Left kidney (tissue), 2 donors: ENCODE data around the gene RPS19. TPM values are rescaled to one million over a fixed set of nuclear protein-coding genes. Genes with fewer than 3 reads are reported as not detected.
"Not testable (repeated sequence)": the region's sequence is repeated elsewhere in the genome, so short reads cannot be mapped to it uniquely, and the experiment has no call there.

Source experiments
- DNase-seq: peaks from one replicate; pipeline ENCODE4 v3.0.0-alpha.2; 2013
- polyA plus RNA-seq: library from polyadenylated mRNA; unstranded; fragments of 120-200 nt; gene quantifications from one replicate; pipeline ENCODE4 v1.2.1, GENCODE V29; 2013; ENCODE audit not compliant: insufficient read length

Gene RPS19
- polyA plus RNA-seq, 1 donor: 1,139 TPM

DNA sequence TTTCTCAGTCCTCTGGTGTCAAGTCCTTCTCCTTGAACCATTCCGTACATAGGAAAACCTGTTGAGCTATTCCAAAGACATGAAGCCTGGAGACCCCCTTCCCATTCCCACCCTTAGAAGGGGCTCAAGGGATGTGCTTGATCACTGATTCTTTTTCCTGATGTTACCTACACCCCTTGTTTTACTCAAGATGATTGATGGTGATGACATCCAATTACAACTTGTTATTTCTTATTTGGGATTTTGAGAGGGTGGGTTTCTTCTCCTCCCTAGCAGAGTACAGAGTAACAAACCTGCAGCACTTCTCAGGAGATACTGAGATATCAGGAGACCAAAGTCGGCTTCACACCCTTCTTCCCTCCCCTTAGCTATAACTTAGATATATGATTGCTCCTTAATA, 6.7 kb upstream of the RPS19 start:
- no peak for DNase-seq

DNA sequence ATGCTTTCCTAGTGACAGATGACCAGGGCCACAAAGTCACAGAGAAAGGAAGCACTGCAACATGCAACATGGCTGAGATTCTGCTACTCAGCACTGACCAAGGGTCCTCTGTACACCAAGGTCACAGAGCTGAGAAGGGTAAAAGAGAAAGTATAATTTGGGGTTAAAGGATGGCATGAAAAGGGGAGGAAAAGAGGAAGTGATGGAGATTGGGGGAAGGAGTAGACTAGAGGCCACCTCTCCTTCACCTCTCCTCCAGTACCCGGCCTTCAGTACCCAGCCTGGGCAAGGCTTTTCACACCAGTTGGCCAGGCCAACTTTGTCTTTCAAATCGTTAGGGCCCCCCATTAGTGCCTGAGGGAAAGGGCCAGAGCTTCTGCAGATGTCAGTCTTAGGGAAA, 6.3 kb upstream of the RPS19 start:
- no peak for DNase-seq

DNA sequence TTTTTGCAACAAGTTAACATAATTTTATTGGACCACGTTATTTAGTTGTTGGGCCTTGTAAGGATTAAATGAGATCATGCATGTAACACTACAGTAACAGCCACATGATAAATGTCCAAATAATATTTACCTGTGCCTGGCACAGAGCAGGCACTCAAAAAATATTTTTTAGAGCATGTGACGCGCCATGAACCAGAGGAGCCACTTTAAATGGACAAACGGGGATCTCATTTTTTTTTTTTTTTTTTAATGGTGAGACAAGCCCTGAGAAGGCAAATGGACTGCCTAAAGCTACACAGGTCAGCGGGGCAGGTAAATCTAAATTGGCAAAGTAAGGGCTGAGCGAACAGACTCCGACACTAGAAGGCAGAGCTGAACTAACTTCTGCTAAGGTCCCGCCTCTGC, 840 bp upstream of the RPS19 start:
- DNase-seq: no peak

DNA sequence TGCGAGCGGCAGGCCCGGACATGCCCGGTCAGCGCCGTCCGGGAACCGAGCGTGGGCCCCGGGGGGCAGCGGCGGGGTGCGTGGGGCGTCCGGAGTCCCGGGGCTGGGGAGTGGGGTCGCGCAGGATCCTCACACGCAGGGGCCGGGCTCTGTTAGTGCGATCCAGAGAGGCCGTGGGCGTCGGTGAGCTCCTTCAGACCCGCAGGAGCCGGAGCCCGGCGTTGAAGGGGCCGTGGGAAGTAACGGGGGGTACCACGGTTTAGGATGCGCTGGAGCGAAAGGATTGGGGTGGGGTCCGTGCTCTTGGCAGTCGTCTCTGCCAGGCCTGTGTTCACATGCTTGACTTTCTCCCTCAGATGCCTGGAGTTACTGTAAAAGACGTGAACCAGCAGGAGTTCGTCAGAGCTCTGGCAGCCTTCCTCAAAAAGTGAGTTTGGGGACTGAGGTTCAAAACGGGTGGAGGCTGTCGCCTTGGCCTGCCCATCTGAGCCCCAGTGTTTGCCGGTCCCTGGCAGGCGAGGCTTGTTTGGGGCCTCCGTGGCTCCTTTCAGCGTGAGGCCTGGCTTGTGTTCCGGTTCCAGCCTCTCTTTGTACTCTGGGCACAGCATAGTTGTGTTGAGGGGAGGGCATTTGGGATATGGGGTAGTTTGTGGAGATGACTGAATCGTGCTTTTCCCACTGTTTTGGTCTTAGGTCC, 512 bp downstream of the RPS19 start:
- DNase-seq: no peak

DNA sequence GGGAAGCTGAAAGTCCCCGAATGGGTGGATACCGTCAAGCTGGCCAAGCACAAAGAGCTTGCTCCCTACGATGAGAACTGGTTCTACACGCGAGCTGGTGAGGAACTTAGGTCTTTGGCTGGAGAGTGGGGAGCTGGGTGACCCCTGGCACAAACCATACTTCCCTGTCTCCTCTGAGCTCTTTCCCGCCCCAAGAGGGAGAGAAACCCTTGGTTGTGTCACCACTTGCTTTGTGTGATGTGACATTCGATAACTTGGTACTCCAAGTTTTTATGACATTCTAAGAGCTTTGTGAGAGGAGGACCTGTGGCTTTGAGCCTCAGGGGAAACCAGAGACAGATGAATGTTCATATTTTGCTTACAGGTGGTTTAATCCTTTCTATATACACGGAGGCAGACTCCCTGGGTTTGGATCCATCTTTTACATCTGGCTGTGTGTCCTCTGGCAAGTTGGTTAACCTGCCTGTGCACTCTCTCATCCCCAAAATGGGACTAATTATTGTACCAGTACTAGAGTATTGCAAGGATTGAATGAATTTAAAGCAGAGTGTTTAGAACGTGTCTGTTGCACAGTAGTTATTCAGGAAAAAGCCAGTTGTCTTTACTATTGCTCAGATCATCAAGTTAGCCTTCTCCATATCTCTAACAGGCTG, 1.2 kb downstream of the RPS19 start:
- no peak for DNase-seq

DNA sequence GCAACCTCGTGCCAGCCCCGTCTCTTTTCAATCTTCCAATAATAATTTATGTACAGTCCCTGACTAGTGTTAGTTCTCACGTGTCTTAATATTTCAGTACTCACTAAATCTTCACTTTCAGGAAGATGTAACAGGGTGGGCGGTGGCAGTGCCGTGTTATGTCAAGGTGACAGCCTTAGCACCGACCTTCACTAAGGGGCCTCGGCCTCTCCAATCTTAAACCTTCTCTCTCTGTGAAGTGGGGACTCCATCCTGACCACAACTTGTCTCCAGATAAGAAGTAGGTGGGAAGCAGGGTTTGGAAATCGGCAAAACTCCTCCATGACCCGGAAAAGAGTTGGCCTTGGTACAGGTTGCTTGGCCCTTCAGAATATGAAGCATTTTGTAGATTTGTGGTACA, 1.8 kb downstream of the RPS19 start:
- no peak for DNase-seq

DNA sequence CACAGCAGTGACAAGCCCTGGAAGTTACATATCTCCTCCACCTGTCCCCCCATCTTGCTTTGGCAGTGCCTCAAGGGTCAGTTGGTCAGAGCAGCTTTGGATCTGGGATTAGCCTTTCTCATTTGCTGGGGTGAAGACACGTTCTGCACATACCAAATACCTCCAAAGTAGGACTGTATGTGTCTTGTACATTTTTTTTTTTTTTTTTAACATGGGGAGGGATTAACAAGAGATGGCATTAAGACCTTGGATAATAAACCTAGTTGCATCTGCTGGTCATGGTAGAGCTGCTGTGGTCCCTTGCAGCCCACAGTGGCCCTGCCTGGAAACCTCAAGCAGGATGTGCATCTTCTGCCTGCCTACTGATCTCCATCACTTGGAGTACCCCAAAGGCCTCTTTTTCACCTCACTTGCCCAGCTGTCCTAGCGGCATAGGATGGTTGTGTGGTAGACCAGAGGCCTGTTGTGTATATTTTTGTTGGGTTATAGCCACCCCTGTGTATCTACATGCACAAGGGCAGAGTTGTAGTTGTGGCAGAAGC, 2.5 kb downstream of the RPS19 start:
- DNase-seq: no peak

DNA sequence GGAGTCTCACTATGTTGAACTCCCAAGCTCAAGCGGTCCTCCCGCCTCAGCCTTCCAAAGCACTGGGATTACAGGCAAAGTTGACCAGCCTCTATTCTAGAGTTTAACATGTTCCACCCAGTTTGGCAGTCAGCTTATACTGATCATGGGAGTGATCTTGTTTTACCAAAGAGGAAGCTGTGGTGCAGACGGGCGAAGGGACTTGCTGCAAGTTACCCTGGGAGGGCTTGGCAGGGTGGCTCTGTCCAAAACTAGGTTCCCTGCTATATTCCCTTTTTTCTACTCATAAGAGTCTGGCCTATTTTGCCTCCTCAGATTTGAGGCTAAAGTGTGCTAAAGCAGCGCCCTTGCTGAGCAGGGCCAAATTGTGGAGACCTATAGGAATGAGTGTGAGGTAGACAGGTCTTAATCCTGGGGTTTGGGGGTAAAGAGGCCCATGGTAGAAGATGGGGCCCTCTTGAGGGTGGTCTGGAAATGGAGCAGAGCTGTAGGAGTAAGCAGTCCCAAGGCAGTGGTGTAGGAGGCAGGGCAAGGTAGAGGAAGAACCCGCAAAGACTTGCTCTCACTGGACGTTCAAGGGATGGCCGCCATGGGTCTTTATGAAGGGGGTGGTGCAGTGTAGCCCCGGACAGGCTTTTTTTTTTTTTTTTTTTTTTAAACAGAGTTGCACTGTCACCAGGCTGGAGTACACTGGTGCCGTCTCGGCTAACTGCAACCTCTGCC, 3.3 kb downstream of the RPS19 start:
- DNase-seq: no peak

DNA sequence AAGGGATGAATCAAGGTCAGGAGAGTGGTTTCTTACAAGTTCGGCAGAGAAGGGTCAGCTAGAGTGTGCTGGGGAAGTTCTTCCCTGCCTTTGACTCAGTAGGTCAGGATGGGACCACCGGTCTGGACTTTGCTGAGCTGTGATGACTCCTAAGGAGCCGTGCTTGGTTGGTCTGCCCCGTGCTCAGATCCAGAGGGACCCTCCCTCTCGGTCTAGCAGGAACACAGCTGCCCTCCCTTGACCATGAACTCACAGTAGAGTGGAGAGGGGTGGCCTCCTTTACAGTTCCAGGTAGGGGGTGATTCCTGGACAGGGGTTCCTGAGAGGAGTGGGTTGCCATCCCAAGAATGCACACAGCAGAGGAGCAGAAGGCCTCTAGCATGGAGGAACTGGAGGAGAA, 4.3 kb downstream of the RPS19 start:
- DNase-seq: no peak

DNA sequence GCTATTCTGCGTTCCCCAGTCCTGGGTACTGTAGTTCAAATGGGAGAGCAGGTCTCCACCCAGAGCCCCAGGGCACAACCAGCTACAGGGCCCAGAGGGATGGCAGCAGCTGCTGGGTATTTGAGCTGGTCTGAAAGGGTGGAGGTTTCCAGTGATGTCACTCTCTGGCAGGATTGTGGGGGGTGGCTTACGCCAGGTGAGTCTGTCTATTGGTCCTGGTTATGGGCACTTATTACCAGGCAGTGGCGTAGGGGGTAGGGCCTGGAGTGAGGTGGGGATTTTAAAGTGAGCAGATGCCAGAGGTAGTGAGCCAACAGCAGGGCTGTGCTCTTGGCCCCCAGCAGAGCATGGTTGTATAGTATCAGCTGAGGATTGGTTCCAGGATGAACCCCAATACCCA, 6.2 kb downstream of the RPS19 start:
- no peak for DNase-seq

DNA sequence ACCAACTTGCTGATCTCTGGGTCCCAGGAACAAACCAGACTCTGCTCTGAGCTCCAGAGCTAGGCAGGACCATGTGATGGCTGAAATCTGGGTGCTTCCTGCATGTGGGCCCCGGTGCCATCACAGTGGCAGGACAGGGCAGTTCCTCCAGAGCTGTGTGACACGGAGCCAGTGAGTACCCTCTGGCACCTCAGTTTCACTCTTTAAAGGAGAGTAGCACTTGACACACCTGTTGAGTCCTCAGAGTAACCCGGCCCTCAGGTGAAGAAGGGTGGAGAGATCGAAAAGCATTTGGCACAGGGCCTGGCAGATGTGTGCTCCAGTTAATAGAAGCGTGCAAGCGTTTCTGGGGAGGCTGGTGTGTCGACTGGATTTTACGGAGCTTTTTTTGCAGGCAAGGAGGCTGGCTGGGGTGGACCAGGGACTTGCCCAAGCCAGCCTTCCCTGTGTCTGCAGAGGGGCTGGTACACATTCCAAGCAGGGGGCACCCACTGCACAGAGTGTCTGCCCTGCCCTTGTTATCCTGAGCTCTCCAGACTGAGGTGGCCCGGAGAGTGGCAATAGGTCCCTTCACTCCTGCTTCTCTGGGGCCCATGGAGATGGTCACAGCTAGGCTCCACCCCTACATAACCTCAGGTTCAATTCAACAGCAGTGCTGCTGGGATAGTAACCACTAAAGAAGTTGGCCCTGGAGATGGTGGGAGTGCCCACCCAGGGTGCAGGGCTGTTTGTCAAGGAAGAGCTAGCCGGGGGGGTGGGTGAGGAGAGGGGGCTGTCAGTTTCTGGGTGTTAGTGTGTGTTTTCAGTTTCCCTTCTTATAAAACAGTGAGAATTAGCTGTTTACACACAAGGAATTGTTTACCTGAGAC, 8.3 kb downstream of the RPS19 start:
- no peak for DNase-seq

DNA sequence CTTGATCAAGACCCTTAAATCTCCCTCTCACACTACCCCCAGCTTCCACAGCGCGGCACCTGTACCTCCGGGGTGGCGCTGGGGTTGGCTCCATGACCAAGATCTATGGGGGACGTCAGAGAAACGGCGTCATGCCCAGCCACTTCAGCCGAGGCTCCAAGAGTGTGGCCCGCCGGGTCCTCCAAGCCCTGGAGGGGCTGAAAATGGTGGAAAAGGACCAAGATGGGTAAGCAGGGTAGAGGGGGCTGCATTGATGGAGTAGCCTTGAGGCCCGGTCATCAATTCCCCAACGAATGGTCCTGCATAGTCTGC, 8.9 kb downstream of the RPS19 start:
- no peak for DNase-seq

DNA sequence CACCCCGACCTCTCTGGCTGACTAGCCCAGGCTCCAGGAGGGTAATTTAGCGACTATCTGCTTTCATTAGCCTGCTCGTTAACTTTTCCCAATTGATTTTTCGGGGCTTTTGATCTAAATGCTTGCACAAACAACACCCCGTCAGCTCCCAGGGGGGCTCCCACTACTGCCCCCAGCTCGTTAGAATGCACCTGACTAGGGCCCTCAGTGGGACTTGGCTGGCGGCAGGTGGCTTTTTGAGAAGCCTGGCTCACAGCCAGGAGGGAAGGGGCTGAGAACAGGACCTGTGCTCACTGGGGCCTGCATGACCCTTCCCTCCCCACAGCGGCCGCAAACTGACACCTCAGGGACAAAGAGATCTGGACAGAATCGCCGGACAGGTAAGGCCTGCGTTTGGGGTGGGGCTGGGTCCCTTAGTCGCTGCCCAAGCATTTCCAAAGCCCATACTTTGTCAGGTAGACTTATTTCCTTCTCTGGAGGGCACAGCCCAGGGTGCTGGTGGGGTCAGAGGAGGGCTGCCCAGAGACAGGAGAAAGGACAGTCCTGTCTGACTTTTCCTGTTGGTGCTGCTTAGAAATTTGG, 9.4 kb downstream of the RPS19 start:
- DNase-seq: no peak

DNA sequence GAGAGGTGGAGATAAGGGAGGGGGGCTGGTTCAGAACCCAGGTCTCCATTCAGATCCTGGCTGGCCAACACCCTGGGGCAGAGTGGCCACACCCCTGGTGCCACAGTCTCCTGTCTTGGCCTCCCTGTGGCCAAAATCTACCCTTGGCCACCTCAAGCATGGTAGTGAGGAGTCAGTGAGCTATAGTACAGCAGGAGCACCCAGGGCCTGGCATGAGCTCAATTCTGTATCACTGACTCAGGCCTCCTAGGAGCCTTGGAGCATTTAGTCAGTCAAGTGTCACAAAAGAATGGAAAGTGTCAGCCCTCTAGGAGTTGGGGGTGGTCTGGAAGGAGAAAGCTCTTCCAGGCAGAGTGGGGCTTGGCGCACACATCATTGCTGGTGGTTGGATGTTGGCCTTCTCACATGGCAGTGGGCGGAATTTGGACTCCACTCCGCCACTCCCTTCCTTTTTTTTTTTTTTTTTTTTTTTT, 10.4 kb downstream of the RPS19 start:
- DNase-seq: no peak

DNA sequence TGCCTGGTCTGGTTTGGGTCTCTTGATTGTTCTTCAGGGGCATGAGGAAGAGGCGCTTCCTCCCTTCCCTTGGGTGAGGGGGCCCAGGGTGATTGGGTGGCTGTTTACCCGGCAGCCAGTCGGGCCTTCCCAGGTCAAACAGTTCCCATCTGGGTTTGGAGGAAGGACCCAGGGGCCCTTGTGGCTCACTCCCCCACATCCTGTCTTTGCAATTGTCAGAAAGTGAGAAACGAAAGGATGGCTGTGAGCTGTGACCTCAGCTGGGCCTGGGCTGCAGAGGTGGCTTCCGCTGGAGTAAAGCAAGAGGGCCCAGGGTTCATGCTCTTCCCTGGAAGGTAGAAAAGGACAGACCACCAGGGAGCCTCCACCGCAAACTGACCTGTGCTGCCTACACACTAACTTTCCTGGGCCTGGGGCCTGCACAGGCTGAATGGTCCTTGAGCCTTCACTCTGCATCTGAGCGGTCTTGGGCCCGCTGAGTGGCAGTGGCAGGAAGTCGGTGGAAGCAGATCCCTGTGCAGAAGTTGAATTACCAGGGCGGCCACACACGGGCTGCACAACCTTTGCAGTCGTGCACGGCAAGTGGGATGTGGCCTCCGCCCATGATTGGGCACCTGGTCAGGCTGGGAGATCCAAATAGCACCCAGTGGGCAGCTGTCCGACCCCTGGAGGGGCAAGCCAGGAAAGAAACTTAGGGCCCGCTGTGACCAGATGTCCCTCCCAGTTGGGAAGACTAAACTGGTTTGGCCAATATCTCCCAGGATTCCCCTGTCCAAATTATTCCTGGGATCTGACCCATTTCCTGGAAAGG, 11.7 kb downstream of the RPS19 start:
- DNase-seq: no peak

DNA sequence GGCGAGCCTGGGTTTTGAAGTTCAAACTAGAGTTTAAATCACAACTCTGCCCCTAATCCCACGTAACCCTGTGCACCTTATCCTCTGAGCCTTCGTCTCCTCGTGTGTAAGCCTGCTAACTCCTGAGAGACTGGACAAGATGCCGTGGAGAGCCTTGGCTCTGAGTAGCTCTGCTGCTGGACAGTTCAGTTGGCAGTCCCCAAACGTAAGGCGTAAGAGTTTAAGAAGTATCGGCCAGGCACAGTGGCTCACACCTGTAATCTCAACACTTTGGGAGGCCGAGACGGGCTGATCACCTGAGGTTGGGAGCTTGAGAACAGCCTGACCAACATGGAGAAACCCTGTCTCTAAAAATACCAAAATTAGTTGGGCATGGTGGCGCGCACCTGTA, 12.3 kb downstream of the RPS19 start:
- DNase-seq: no peak

DNA sequence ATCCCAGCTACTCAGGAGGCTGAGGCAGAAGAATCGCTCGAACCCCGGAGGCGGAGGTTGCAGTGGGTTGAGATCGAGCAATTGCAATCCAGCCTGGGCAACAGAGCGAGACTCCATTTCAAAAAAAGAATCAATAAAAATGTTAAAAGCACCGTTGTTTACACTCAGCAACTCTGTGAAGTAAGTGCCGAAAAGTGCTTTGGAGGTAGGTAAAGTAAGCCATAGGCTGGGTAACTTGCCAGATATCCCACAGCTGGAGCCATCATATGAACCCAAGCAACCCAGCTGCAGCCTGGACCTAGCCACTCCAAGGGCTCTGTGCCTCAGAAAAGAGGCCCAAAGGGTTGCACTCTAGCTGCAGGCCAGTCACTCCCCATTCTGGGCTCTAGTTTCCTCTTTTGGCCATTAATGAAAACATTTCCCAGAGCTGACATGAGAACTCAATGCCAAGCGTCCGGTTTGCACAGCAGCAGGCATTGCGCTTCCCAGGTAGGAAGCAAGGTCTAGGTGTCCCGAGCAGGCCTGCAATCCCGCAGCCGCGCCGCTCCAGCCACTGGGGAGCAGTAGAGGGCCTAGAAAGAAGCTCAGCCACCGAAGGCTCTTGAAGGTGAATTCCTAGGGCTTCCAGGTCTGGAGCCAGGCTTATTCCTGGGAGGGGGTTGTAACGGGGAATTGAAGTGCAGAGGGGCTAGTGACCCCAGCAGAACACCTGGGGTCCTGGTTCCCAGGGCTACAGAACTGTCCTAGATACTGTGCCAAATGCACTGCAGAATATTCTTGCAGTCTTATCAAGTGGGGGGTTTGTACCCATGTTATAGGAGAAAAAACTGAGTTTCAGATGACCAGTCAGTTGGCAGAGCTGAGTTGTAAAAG, 13.0 kb downstream of the RPS19 start:
- peak; percentile 59 for DNase-seq

DNA sequence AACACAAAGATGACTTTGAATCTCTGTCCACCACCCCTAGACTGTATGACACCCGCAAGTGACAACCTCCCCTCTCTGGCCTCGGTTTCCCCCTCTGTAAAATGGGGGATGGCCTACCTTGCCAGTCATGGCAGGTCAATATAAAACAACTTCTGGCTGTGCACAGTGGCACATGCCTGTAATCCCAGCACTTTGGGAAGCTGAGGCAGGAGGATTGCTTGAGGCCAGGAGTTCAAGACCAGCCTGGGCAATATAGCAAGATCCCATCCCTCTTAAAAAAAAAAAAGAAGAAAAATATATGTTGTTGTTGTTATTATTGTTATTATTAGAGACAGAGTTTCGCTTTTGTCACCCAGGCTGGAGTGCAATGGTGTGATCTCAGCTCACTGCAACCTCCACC, 15.9 kb downstream of the RPS19 start:
- not testable (repeated sequence) for DNase-seq

DNA sequence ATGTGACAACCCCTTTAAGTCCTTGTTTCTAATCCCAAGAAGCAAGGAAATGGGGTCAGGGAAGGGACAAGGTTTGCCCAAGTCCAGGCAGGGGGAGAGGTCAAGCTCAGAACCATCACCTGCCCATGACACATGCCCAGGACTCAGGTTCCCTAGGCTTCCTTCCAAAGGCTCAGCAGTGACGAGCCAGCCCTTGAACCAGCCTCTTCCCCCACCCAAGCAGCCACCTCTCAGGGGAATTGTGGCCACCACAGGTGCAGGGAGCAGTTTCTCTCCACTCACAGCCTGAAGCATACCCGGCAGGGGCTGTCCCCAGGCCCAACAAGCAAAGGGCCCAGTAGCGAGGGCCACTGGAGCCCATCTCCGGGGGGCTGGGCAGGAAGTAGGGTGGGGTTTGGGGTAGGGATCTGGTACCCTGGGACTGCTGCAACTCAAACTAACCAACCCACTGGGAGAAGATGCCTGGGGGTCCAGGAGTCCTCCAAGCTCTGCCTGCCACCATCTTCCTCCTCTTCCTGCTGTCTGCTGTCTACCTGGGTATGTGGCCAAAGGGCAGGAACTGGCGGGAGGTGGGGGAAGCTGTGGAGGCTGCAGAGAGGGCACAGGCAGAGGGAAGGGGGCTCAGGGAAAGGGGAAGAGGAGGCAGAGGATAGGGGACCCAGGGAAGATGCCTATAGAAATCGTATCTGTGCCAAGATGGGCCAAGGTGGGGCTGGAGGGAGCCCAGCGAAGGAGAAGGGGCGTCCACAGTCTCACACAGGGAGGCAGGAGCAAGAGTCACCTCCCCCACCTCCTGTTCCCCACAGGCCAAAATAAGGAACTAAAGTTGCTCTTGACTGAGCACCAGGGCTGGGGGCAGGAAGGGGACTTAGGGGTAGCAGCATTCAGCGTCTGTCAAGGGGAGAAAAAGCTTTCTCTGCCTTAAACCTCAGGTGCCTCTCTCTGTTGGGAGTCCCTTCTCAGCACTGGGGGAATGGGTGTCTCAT, 17.1 kb downstream of the RPS19 start, which contains the start of gene CD79A:
CD79A (plus strand) TSS at position 433 of the 986 bp plus-strand sequence; CDS start at position 459, 26 bp downstream.
- DNase-seq: no peak
